Dedifferentiated amniotic fluid mesenchymal stem cell (primary cell): ENCODE results near the gene HBM.
"Not testable (repeated sequence)": the region's sequence is repeated elsewhere in the genome, so short reads cannot be mapped to it uniquely, and the experiment has no call there.

Experiments
- DNase-seq: peaks from one replicate; pipeline ENCODE4 v3.0.0-alpha.2; 2016; ENCODE audit errors: extremely low spot score

The HBM gene

GRCh38 chr16:185213-185612 is 19.4 kb downstream of the HBM start:
- no peak for DNase-seq

- no peak for DNase-seq
These were observed 19.9 kb downstream of the HBM start for GRCh38 chr16:185691-186090.

- DNase-seq: no peak
These were observed 21.6 kb downstream of the HBM start for GRCh38 chr16:187330-187729.

- no peak for DNase-seq
These were observed 22.9 kb downstream of the HBM start for GRCh38 chr16:188674-189073.

DNA sequence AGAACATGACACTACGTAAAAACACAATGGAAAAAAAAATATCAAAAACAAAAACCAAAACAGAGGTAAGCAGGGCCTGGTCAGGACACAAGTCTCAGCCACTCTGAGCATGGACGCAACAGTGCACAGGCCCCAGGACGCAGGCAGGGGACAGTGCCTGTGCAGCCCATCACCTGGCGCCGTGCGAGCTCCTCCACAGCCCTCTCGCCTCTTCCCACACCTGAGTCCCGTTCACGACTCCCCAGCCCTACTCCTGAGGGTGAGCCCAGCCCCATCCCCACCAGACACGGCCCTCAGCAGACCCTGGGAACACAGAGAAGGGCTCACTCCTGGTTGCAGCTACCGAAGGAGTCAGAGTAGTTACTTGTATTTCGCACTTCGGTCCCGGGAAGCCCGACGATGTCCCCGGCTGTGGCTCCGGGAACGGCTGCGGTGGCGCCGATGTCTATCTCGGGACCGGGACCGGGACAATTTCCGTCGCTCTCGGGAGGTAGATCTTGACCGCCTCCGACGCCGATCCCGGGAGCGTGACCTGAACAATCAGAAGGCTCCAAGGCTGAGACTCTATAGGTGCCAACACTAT is 23.9 kb downstream of the HBM start:
- DNase-seq: no peak

DNA sequence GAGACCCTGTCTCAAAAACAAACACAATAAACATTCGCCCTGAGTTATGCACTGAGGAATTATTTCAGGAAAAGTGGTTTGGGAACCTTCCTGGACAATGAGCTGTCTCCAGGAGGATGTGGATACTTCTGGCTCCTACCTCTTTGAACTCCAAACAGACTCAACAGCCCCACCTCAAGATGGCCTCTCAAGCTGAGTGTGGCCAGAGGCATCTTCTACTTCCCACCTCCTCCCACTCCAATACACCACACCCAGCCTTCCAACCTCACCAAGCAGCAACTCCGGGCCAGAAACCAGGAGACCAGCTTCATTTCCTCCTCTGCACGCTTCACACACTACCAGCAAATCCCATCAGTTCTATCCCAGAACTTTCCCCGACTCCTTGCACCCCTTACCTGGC is 26.1 kb downstream of the HBM start:
- no peak for DNase-seq

- no peak for DNase-seq
These were observed 26.9 kb downstream of the HBM start for GRCh38 chr16:192686-193085.

DNA sequence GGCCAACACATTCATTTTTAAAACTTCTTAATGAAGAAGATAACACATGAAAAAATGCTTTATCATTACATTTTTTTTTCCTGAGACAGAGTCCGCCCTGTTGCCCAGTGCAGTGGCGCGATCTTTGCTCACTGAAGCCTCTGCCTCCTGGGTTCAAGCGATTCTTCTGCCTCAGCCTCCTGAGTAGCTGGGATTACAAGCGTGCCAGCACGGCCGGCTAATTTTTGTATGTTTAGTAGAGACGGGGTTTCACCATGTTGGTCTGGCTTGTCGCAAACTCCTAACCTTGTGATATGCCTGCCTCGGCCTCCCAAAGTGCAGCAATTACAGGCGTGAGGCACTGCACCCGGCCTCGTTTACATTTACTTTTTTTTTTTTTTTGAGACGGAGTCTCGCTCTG is 27.7 kb downstream of the HBM start:
- no peak for DNase-seq

- DNase-seq: no peak
These were observed 28.7 kb downstream of the HBM start for GRCh38 chr16:194516-194915.

GRCh38 chr16:200388-200787 is 34.6 kb downstream of the HBM start:
- no peak for DNase-seq

GRCh38 chr16:203246-203645 is 37.5 kb downstream of the HBM start:
- no peak for DNase-seq

- not testable (repeated sequence) for DNase-seq
These were observed 38.3 kb downstream of the HBM start for GRCh38 chr16:204046-204445.

- not testable (repeated sequence) for DNase-seq
These were observed 43.6 kb downstream of the HBM start for GRCh38 chr16:209359-209758.

DNA sequence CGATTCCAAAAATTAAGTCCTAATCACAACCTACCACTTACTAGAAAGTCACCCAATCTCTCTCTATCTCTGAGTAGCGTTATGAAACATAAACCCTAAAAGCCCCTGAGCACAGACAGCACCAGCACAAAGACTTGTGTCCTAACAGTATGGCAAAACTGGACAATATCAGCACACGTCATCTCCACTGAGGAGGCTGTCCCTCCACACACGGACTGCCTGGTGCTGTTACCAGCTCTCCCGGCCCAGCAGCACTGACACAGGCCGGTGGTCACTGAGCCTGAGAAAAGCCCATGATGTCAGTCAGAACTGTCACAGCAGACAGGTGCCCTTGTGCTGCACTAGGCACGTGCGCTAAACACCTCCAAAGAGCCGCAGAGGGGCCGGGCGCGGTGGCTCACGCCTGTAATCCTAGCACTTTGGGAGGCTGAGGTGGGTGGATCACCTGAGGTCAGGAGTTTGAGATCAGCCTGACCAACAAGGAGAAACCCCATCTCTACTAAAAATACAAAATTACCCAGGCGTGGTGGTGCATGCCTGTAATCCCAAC is 45.9 kb downstream of the HBM start:
- not testable (repeated sequence) for DNase-seq

DNA sequence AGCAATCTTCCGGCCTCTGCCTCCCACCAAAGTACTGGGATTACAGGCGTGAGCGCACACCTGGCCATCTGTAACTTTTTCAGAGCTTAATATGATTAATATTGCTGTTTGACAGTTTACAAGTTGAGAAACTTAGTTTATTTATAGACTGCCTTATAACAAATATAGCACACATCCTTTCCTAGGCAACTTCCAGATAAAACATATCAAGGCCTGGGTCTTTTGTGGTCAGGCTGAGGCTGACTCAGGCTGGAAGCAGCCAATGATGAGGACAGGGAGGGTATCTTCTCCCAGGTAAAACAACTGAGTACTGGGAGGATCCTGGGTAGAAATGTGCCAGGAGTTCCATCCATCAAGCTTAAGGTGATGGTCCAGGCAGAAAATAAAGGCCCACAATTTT is 47.2 kb downstream of the HBM start:
- DNase-seq: no peak
